ENCODE data around the gene HDAC11. TPM values are rescaled to one million over a fixed set of nuclear protein-coding genes. Genes with fewer than 3 reads are reported as not detected.

Gene HDAC11
- total and polyA plus RNA-seq, 10 of the 15 experiments (the other 5 are each of a cell fraction or from before 2014, with no cell fraction given): 0.04 to 0.76 (median 0.22) TPM; not detected in 1

GRCh38 chr3:13480340-13481318 lies 523 bp downstream of the HDAC11 start (continued):
- TF ChIP-seq ZNF384 (IDR thresholded peaks at IDR 0.05; ENCODE audit: borderline replicate concordance, low read depth, low read length) (no peak), SPI1 (IDR thresholded peaks at IDR 0.05; ENCODE audit: borderline replicate concordance, insufficient read depth, low read depth, low read length) (no peak), HDAC2 (IDR thresholded peaks at IDR 0.05) (no peak), SP1 (IDR thresholded peaks at IDR 0.05; ENCODE audit: low read depth, low read length) (no peak), CBX3 (IDR thresholded peaks at IDR 0.05; ENCODE audit: borderline replicate concordance, low read depth) (no peak), IKZF1 (conservative IDR thresholded peaks at IDR 0.05) (peak; percentile 20; the same call in 1 of the 2 replicates), NR2F1 (conservative IDR thresholded peaks at IDR 0.05) (0 out of 2 replicates have a peak, but pooled peaks have one; percentile 20), POLR2AphosphoS5 (IDR thresholded peaks at IDR 0.05; ENCODE audit: low read length) (no peak), BHLHE40 (IDR thresholded peaks at IDR 0.05; ENCODE audit: borderline replicate concordance in 1 of 2, low read depth in 2 of 2, low read length in 1 of 2) (0 out of 4 replicates have a peak, but pooled peaks of 1 of the 2 experiments have one; percentile 15), EGR1 (IDR thresholded peaks at IDR 0.05; ENCODE audit: borderline replicate concordance in 1 of 2, low read depth in 2 of 2, low read length in 2 of 2) (peak in 1 of 2 experiments; percentile 23; a peak in 1 of 3 replicates), RAD21 (IDR thresholded peaks at IDR 0.05; ENCODE audit: insufficient read depth, low read depth, low read length) (no peak)
